ENCODE results near the gene HACD3. TPM values are rescaled to one million over a fixed set of nuclear protein-coding genes. Genes with fewer than 3 reads are reported as not detected.

The HACD3 gene
- total RNA-seq, 1 experiment from 2014 or later = 133 TPM

- H2BK5ac ChIP-seq (ENCODE audit: insufficient read length, low read length) = no peak overlapping the region
- no peak overlapping the region for H2BK120ac ChIP-seq (ENCODE audit: low read depth, low read length, poor library complexity, severe bottlenecking)
- no peak overlapping the region for H3T11ph ChIP-seq (ENCODE audit: low read length)
- no peaks in the 10 kb centered on the region for H3K27me3 ChIP-seq (ENCODE audit: insufficient read depth, low read length)
- H3K9me3 Mint-ChIP-seq = no peaks in the 10 kb centered on the region
- H3K14ac ChIP-seq (ENCODE audit: insufficient read depth, low read length) = no peak overlapping the region
- no peaks in the 10 kb centered on the region for H3K4me1 ChIP-seq (ENCODE audit: insufficient read depth, low read length)
- DNase-seq = no peak
- H4K8ac ChIP-seq (replicated peaks; ENCODE audit: insufficient read length, low read depth, low read length) = no peak overlapping the region
- H3K4ac ChIP-seq (ENCODE audit: low read depth, low read length) = no peak overlapping the region
- H3K4me2 ChIP-seq (ENCODE audit: insufficient read depth, insufficient read length, low read length) = no peak overlapping the region
- H3K18ac ChIP-seq (ENCODE audit: insufficient read length, low read depth, low read length) = no peak overlapping the region
- H4K20me1 ChIP-seq (ENCODE audit: control insufficient read depth, insufficient read depth, insufficient read length) = no peaks in the 10 kb centered on the region
- no peak overlapping the region; a peak in 1 of 7 replicates for H3K27ac Mint-ChIP-seq
- no peak overlapping the region for H2BK15ac ChIP-seq (ENCODE audit: low read depth, low read length)
- no peak overlapping the region for H2AFZ ChIP-seq (ENCODE audit: low read length)
- TF ChIP-seq CTCF (conservative IDR thresholded peaks at IDR 0.05) = no peak
- peaks cover 33 to 76% (median 63%) of the 10 kb centered on the region in 3 experiments; a peak in 6 of 7 replicates for H3K36me3 Mint-ChIP-seq (ENCODE audit: insufficient read depth in 1 of 3, low read depth in 3 of 3)
- H3K27me3 Mint-ChIP-seq (ENCODE audit: low read depth) = no peaks in the 10 kb centered on the region
- no peak overlapping the region for H2BK20ac ChIP-seq (ENCODE audit: low read depth, low read length, poor library complexity, severe bottlenecking)
- no peak overlapping the region for H3K4me3 Mint-ChIP-seq
- no peak overlapping the region for H3K23ac ChIP-seq (ENCODE audit: insufficient read length, low read depth, low read length)
- no peak overlapping the region for H3K56ac ChIP-seq (ENCODE audit: insufficient read length, low read depth, low read length)
- WGBS (ENCODE audit: extremely low coverage, insufficient read length, low lambda C conversion rate) = no CpG with 5 or more reads among the region's 4 CpGs
- H3K79me1 ChIP-seq (ENCODE audit: insufficient read depth, low read depth, low read length, poor library complexity, severe bottlenecking) = peaks cover 3% of the 10 kb centered on the region
- no peak overlapping the region for H3K9ac ChIP-seq (ENCODE audit: extremely low read depth, insufficient read length, low read length)
- no peaks in the 10 kb centered on the region for H3K9me3 ChIP-seq (ENCODE audit: control insufficient read depth, low read depth, low read length)
- H4K5ac ChIP-seq (ENCODE audit: insufficient read length, low read depth, low read length) = no peak overlapping the region
- H3K79me2 ChIP-seq (ENCODE audit: insufficient read depth, low read length) = no peaks in the 10 kb centered on the region
- H2BK12ac ChIP-seq (ENCODE audit: insufficient read length, low read depth, low read length) = no peak overlapping the region
- H4K91ac ChIP-seq (ENCODE audit: insufficient read length, low read depth, low read length) = no peak overlapping the region
- H3K23me2 ChIP-seq (ENCODE audit: insufficient read length, low read depth, low read length, poor library complexity, severe bottlenecking) = no peaks in the 10 kb centered on the region
- H3K4me1 Mint-ChIP-seq = no peaks in the 10 kb centered on the region
- no peak overlapping the region for H2AK5ac ChIP-seq (ENCODE audit: insufficient read length, low read length)
- H3K27ac ChIP-seq (ENCODE audit: insufficient read length, low read depth, low read length) = no peak overlapping the region
Measured at GRCh38 chr15:65484876-65485275, 45.4 kb upstream of the HACD3 start.

All from H9 (cell line).